Esophagus muscularis mucosa (tissue), 4 donors: ENCODE results near the gene FOXO6. TPM values are rescaled to one million over a fixed set of nuclear protein-coding genes. Genes with fewer than 3 reads are reported as not detected.

ENCODE experiments used
- DNase-seq: peaks from one replicate; pipeline ENCODE4 v3.0.0-alpha.2; 2017; ENCODE audit errors: extremely low spot score
- H3K27ac ChIP-seq, 4 donors: fragments of 200-600 bp; sonication (generic); replicated peaks in 1 of 4; 1 replicate in 3 of 4; 2 replicates in 1 of 4; pipeline ENCODE4 v1.5.1; 2016 to 2019; ENCODE audit warnings: mild to moderate bottlenecking in 1 of 4
- H3K27me3 ChIP-seq, 4 donors: fragments of 200-600 bp; sonication (generic); one replicate each; pipeline versions ENCODE4 v1.5.1 to v1.6.0; 2016 to 2019
- H3K36me3 ChIP-seq, 4 donors: fragments of 200-600 bp; sonication (generic); one replicate each; pipeline ENCODE4 v1.5.1; 2016 to 2019
- H3K4me1 ChIP-seq, 4 donors: fragments of 200-600 bp; sonication (generic); one replicate each; pipeline ENCODE4 v1.5.1; 2016 to 2019
- H3K4me3 ChIP-seq, 4 donors: fragments of 200-600 bp; sonication (generic); 1 replicate in 2 of 4; 2 replicates in 2 of 4; pipeline ENCODE4 v1.5.1; 2016 to 2019; ENCODE audit warnings: mild to moderate bottlenecking in 4 of 4, moderate library complexity in 1 of 4
- H3K9me3 ChIP-seq, 4 donors: fragments of 200-600 bp; sonication (generic); 1 replicate in 3 of 4; 2 replicates in 1 of 4; pipeline ENCODE4 v1.5.1; 2016 to 2019
- EP300 ChIP-seq: sonication (generic); formaldehyde crosslinking; IDR thresholded peaks from one replicate; pipeline ENCODE4 v1.6.1; 2017; ENCODE audit warnings: antibody characterized with exemption
- POLR2A ChIP-seq: fragments of 450-650 bp; IDR thresholded peaks from one replicate; pipeline ENCODE4 v1.6.1; 2017; ENCODE audit warnings: antibody characterized with exemption, moderate library complexity, mild to moderate bottlenecking, low read depth
- POLR2AphosphoS5 ChIP-seq, 2 donors: sonication (generic); formaldehyde crosslinking; IDR thresholded peaks; one replicate each; pipeline ENCODE4 v1.6.1; 2017; ENCODE audit warnings: antibody characterized with exemption in 2 of 2
- WGBS: methylation state at CpG from one replicate; pipeline ENCODE4 v1.1.5; 2018; 5-methylcytosine and 5-hydroxymethylcytosine counted together
- intact Hi-C: fragments of 100-400 bp; cut with DNase I; formaldehyde crosslinking; loops from one replicate; pipeline ENCODE4 v1.15.1; 2023
- total RNA-seq, 4 donors: library from RNA; depleted of rRNA; stranded (reverse); fragments of >200 nt; gene quantifications; one replicate each; pipeline versions ENCODE4 v1.1.0 to v1.2.1, GENCODE V29; 2016
- TF ChIP-seq, protein P1 (sequence below), 3 experiments: fragments of 200-600 bp in 2 of 3; fragments of 450-650 bp in 1 of 3; sonication (generic) in 2 of 3; IDR thresholded peaks; one replicate each; pipeline ENCODE4 v1.5.1; 2017 to 2019; ENCODE audit warnings: antibody characterized with exemption in 3 of 3, mild to moderate bottlenecking in 2 of 3, moderate library complexity in 1 of 3

FOXO6 gene
- total RNA-seq, 4 donors from 2014 or later, result 0.33 to 1.3 (median 0.53) TPM

DNA sequence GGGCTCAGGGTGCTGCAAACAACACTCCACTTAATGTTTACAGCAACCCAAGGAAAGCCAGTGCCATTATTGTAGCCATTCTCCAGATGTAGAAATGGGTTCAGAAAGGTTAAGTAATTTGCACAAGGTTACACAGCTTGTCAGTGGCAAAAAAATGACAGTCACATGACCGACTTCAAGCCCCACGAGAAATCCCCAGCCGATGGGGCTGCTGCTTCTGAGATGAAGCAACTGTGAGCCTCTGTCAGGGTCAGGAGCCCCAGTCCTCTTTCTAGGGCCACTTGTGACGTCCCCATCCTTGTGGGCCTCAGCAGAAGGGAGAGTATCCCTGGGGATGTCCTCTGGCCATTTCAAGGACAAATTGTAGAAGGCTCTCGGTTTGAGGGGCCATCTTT, 68.4 kb downstream of the FOXO6 start:
- TF ChIP-seq, protein P1, sequence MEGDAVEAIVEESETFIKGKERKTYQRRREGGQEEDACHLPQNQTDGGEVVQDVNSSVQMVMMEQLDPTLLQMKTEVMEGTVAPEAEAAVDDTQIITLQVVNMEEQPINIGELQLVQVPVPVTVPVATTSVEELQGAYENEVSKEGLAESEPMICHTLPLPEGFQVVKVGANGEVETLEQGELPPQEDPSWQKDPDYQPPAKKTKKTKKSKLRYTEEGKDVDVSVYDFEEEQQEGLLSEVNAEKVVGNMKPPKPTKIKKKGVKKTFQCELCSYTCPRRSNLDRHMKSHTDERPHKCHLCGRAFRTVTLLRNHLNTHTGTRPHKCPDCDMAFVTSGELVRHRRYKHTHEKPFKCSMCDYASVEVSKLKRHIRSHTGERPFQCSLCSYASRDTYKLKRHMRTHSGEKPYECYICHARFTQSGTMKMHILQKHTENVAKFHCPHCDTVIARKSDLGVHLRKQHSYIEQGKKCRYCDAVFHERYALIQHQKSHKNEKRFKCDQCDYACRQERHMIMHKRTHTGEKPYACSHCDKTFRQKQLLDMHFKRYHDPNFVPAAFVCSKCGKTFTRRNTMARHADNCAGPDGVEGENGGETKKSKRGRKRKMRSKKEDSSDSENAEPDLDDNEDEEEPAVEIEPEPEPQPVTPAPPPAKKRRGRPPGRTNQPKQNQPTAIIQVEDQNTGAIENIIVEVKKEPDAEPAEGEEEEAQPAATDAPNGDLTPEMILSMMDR (IDR thresholded peaks at IDR 0.05), result no peak
- TF ChIP-seq POLR2A (no peak), POLR2AphosphoS5 (IDR thresholded peaks at IDR 0.05) (no peak), EP300 (no peak)
- 77% methylated on average over 5 of the region's 5 CpGs for WGBS
- no peaks in the 10 kb centered on the region for H3K36me3 ChIP-seq
- intact Hi-C loops, result loop anchor here (5.0 kb wide), 2 partner anchors 88 to 162 kb away; no protein-coding TSS in a partner anchor
- H3K27me3 ChIP-seq, result no peaks in the 10 kb centered on the region
- H3K9me3 ChIP-seq, result no peaks in the 10 kb centered on the region
- H3K4me3 ChIP-seq, result no peak overlapping the region
- H3K4me1 ChIP-seq, result peaks cover 24 to 45% (median 44%) of the 10 kb centered on the region in 4 donors
- no peak overlapping the region for H3K27ac ChIP-seq
- no peak for DNase-seq

DNA sequence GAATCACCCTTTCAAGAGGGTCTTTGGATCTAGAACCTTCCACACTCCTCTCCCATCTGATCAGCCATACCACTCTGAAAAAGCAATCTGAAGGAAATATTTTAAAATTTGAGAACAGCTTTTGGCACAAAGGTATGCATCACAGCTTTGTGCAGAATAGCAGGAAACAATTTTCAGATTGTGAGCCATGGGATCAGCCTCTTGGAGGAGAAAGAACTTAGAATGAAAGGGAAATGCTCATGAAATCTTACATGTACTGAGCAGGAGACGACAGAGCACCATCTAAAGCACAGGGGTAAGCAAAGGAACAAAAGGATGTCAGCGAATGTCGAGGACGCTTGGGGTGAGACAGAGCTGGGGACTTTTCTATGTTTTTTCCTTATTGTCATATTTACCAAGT, 68.8 kb downstream of the FOXO6 start:
- 79% methylated on average over 4 of the region's 4 CpGs for WGBS
- Histone ChIP-seq H3K27ac (peak overlapping the region in 2 of 4 donors; percentile 33 to 66), H3K36me3 (no peaks in the 10 kb centered on the region), H3K27me3 (no peaks in the 10 kb centered on the region), H3K9me3 (no peaks in the 10 kb centered on the region), H3K4me1 (peaks cover 24 to 45% (median 44%) of the 10 kb centered on the region in 4 donors), H3K4me3 (no peak overlapping the region)
- TF ChIP-seq EP300, result no peak
- no peak for TF ChIP-seq POLR2AphosphoS5 (IDR thresholded peaks at IDR 0.05)
- no peak for TF ChIP-seq POLR2A
- TF ChIP-seq, protein P1 (IDR thresholded peaks at IDR 0.05), result no peak
- DNase-seq, result no peak
- intact Hi-C loops, result loop anchor here (5.0 kb wide), 2 partner anchors 87 to 163 kb away; no protein-coding TSS in a partner anchor

DNA sequence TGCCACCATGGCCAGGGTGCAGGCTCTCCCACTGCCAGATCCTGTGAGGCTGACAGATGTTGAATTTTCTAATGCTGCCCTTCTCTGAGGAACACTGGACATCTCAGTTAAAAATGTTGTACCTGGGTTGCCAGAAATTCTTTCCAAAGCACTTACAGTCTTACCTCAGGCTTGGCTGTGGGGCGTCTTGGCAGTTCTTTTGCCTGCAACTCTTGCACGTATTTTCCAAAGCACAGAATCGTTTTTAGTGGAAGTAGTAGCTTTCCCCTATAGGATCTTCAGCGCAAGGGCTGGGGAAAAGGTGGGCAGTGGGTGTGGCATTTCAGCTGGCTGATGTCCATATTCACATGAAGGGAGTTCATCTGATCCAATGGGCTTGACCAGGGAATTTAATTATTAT, 69.3 kb downstream of the FOXO6 start:
- peak overlapping the region in 3 of 4 donors; percentile 33 to 66 (median 50) for H3K27ac ChIP-seq

DNA sequence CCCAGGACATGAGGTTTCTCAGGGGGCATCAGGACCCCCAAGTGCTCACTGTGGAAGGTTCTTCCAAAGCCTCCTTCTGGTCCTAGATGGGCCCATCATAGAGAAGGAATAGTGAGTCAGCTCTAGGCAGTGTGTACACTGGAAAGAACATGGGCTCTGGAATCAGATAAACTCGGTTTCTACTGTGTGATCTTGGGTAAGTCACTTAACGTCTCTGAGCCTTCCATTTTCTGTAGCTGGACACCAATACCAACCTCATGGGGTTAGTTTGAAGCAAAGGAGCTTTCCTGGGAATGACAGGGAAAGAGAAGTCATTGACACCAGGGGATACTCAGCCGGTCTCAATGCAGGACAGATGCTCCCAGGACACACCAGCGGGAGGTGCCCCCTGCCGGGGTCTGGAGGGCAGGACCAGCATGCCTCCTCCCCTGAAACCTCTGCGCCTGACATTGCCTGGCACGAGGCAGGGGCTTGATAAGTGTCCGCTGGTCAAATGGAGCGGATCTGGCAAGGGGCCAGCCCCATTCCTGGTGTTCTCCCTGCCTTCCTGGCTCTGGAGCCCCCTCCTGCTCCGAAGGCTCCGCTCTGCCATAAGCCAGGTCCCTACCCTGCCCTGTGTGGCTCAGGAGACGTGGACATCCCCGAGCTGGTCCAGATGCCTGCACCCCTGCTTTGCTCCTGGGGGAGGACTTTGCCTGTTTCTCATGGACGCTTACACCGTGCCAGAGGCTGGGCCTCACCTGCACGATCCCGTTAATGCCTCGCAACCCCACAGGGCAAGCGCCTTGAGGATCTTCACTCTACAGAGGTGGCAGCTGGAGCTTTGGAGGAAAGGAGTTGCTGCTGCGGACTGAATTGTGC, 70.5 kb downstream of the FOXO6 start:
- no peak overlapping the region for H3K4me3 ChIP-seq
- DNase-seq, result no peak
- H3K27me3 ChIP-seq, result no peaks in the 10 kb centered on the region
- H3K36me3 ChIP-seq, result no peaks in the 10 kb centered on the region
- intact Hi-C loops, result loop anchor here (5.0 kb wide), 2 partner anchors 86 to 164 kb away; no protein-coding TSS in a partner anchor
- H3K9me3 ChIP-seq, result no peaks in the 10 kb centered on the region
- TF ChIP-seq POLR2A (no peak), POLR2AphosphoS5 (IDR thresholded peaks at IDR 0.05) (no peak), EP300 (no peak)
- TF ChIP-seq, protein P1 (IDR thresholded peaks at IDR 0.05), result no peak
- WGBS, result 83% methylated on average over 13 of the region's 20 CpGs
- H3K4me1 ChIP-seq, result peaks cover 24 to 45% (median 44%) of the 10 kb centered on the region in 4 donors
- H3K27ac ChIP-seq, result peak overlapping the region; percentile 53 to 67 (median 66)

More for the DNA sequence above, 69.3 kb downstream of the FOXO6 start:
- no peak overlapping the region for H3K4me3 ChIP-seq
- no peak for TF ChIP-seq POLR2A
- no peak for TF ChIP-seq POLR2AphosphoS5 (IDR thresholded peaks at IDR 0.05)
- TF ChIP-seq, protein P1 (IDR thresholded peaks at IDR 0.05), result no peak
- no peak for TF ChIP-seq EP300
- no peaks in the 10 kb centered on the region for H3K9me3 ChIP-seq
- intact Hi-C loops, result loop anchor here (5.0 kb wide), 2 partner anchors 87 to 163 kb away; no protein-coding TSS in a partner anchor
- peaks cover 24 to 45% (median 44%) of the 10 kb centered on the region in 4 donors for H3K4me1 ChIP-seq
- WGBS, result 40% methylated on average over 4 of the region's 4 CpGs
- DNase-seq, result no peak
- H3K36me3 ChIP-seq, result no peaks in the 10 kb centered on the region
- no peaks in the 10 kb centered on the region for H3K27me3 ChIP-seq

Other genes starting within 250 kb of the FOXO6 start
- 100 to 1,000 TPM in 1 of 4 donors, 10 to 100 TPM in 3; 76.5 to 110 (median 92.4) TPM for gene SCMH1, start 119.1 kb upstream of the FOXO6 start, total RNA-seq
- gene EDN2, start 123.2 kb downstream of the FOXO6 start, total RNA-seq, result 1 to 10 TPM in 1 of 4 donors, under 1 TPM in 1, not detected in 2; 0.40 to 1.2 TPM